Left ventricle myocardium inferior (tissue), 1 donor: ENCODE measurements around the gene KCNJ6. TPM values are rescaled to one million over a fixed set of nuclear protein-coding genes. Genes with fewer than 3 reads are reported as not detected.
"Not testable (repeated sequence)": the region's sequence is repeated elsewhere in the genome, so short reads cannot be mapped to it uniquely, and the experiment has no call there.

Experiments used
- DNase-seq: peaks from one replicate; pipeline ENCODE4 v3.0.0-alpha.2; 2020
- H3K27ac ChIP-seq: fragments of 200-600 bp; replicated peaks from 2 replicates; pipeline ENCODE4 v1.8.0; 2021
- H3K27me3 ChIP-seq: fragments of 200-600 bp; 2 replicates; pipeline ENCODE4 v1.8.0; 2021; ENCODE audit warnings: low read depth
- H3K36me3 ChIP-seq: fragments of 200-600 bp; 2 replicates; pipeline ENCODE4 v1.8.0; 2021
- H3K4me1 ChIP-seq: fragments of 200-600 bp; 2 replicates; pipeline ENCODE4 v1.8.0; 2021
- H3K4me3 ChIP-seq: fragments of 200-600 bp; 2 replicates; pipeline ENCODE4 v1.8.0; 2021; ENCODE audit warnings: mild to moderate bottlenecking, moderate library complexity
- H3K9me3 ChIP-seq: fragments of 200-600 bp; replicated peaks from 2 replicates; pipeline ENCODE4 v1.8.0; 2021
- intact Hi-C: fragments of 100-400 bp; cut with micrococcal nuclease; formaldehyde crosslinking; loops from one replicate; pipeline ENCODE4 v1.11.0; 2022
- total RNA-seq: library from RNA; stranded (reverse); fragmentation: NEBNext Ultra II Directional; extraction: Animal tissue kit (Norgen Biotek cat#: 25700); gene quantifications from one replicate; pipeline ENCODE4 v1.2.1, GENCODE V29; 2021
- TF ChIP-seq, protein P1 (sequence below): fragments of 200-600 bp; IDR thresholded peaks from 2 replicates; pipeline ENCODE4 v1.8.0; 2021; ENCODE audit warnings: antibody characterized with exemption, mild to moderate bottlenecking, borderline replicate concordance
- donor health status: DM: no; HTN: yes; CAD: no; lungs with severe emphysema.

KCNJ6 gene
- total RNA-seq, 1 donor from 2014 or later, result not detected

DNA sequence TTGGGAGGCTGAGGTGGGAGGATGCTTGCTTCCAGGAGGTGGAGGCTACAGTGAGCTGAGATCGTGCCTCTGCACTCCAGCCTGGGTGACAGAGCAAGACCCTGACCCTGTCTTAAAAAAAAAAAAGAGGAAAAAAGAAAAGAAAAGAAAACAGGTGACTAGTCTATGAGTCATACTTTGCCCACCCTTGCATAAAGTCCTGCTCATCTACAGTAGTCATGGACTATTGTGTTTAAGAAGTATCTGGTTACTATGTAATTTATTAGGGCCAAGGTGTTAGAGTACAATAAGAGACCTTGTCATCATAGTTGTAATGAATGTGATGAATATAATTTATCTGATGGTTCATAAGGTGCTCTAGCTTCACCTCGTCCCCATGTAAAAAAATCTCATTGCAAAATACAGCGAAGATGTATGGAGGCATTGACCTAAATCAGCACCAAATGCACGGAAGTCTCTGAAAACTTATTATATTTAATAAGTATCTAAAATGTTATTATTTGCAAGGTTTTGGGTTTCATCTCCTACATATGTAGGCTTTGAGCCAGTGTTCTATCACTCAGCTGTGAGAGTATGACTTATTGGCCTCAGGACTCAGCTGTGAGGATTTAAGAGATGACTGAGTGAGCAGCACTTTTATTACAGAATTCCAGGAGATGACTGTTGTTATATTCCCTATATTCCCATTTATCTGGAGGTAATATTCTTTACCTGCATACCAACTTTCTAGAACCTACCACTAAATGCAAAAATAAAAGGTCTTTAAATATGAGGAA is 19.9 kb upstream of the KCNJ6 start:
- DNase-seq, result no peak
- TF ChIP-seq, protein P1, sequence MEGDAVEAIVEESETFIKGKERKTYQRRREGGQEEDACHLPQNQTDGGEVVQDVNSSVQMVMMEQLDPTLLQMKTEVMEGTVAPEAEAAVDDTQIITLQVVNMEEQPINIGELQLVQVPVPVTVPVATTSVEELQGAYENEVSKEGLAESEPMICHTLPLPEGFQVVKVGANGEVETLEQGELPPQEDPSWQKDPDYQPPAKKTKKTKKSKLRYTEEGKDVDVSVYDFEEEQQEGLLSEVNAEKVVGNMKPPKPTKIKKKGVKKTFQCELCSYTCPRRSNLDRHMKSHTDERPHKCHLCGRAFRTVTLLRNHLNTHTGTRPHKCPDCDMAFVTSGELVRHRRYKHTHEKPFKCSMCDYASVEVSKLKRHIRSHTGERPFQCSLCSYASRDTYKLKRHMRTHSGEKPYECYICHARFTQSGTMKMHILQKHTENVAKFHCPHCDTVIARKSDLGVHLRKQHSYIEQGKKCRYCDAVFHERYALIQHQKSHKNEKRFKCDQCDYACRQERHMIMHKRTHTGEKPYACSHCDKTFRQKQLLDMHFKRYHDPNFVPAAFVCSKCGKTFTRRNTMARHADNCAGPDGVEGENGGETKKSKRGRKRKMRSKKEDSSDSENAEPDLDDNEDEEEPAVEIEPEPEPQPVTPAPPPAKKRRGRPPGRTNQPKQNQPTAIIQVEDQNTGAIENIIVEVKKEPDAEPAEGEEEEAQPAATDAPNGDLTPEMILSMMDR, result no peak
- intact Hi-C loops, result no loop called here
- Histone ChIP-seq H3K27me3 (no peaks in the 10 kb centered on the region), H3K36me3 (no peaks in the 10 kb centered on the region), H3K4me3 (no peak overlapping the region), H3K27ac (no peak overlapping the region), H3K9me3 (peaks cover 34% of the 10 kb centered on the region), H3K4me1 (peaks cover 4% of the 10 kb centered on the region)

DNA sequence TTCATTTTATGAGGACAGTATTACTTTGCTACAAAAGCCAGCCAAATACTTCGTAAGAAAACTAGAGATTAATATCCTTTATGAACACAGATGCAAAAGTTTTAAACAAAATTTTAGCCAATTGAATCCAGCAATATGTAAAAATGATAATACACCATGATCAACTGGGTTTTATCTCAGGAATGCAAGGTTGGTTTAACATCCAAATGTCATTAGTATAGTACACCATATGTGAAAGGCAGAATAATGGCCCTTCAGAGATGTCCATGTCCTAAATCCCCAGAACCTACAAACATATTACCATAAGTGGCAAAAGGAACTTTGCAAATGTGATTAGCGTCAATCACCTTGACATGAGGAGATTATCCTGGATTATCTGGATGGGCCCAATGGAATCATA is 16.7 kb upstream of the KCNJ6 start:
- H3K27me3 ChIP-seq, result no peaks in the 10 kb centered on the region
- intact Hi-C loops, result no loop called here
- peaks cover 26% of the 10 kb centered on the region for H3K9me3 ChIP-seq
- DNase-seq, result no peak
- TF ChIP-seq, protein P1, result no peak
- no peak overlapping the region for H3K4me3 ChIP-seq
- H3K36me3 ChIP-seq, result no peaks in the 10 kb centered on the region
- no peak overlapping the region for H3K27ac ChIP-seq
- H3K4me1 ChIP-seq, result no peaks in the 10 kb centered on the region

DNA sequence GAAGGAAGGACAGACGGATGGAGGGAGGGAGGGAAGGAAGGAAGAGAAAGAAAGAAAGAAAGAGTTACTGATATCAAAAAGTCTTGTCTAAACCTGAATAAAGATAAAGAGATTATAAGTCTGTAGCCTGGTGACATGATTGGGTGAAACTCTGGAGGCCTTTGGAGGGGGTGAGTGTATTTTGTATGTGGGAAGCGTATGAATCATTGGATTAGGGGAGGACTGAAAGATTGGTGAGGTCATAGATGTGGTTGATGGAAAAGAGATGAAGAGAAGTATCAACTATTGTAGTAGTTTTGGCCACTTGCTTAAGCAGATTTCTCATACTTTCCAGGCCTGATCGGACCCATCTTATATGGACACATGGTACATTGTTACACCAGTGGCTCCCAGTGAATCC is 11.5 kb upstream of the KCNJ6 start:
- no peaks in the 10 kb centered on the region for H3K36me3 ChIP-seq
- TF ChIP-seq, protein P1, result no peak
- DNase-seq, result no peak
- peaks cover 5% of the 10 kb centered on the region for H3K27me3 ChIP-seq
- H3K9me3 ChIP-seq, result peaks cover 13% of the 10 kb centered on the region
- H3K4me3 ChIP-seq, result no peak overlapping the region
- H3K4me1 ChIP-seq, result no peaks in the 10 kb centered on the region
- no peak overlapping the region for H3K27ac ChIP-seq
- intact Hi-C loops, result no loop called here

DNA sequence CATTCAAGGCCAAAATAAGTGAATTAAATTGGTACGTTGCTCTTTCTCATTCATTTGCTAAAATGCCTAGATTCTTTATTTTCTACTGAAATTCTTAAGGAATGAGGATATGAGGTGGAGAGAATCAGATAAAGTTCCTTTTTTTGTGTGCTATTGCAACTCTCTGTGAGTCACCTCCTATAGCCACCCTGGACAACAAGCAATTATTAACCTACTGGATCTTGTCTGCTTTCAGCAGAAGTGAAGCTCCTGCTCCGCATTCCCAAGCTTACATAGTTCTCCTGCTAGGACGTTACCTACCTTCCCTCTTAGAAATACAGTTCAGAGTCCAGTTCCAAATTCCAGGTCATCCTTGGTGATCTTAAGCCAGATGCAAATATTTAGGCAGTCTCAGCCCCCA is 4.8 kb upstream of the KCNJ6 start:
- Histone ChIP-seq H3K27me3 (peaks cover 71% of the 10 kb centered on the region), H3K4me1 (peaks cover 7% of the 10 kb centered on the region), H3K36me3 (no peaks in the 10 kb centered on the region), H3K27ac (no peak overlapping the region), H3K4me3 (no peak overlapping the region), H3K9me3 (no peaks in the 10 kb centered on the region)
- DNase-seq, result no peak
- intact Hi-C loops, result no loop called here
- TF ChIP-seq, protein P1, result no peak

DNA sequence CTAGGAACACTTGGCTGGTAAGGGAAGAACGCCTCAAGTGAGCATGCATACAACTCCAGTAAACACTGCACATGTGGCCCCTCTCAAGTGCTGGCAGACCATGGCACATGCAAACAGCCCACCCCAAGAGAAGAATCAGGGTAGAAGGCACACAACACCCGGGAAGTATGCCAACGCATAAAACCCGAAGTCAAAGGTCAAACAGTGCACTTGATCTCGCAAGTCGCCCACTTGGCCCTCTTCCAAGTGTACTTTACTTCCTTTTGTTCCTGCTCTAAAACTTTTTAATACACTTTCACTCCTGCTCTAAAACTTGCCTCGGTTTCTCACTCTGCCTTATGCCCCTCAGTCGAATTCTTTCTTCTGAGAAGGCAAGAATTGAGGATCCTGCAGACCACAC is 4.0 kb upstream of the KCNJ6 start:
- Histone ChIP-seq H3K27me3 (peaks cover 79% of the 10 kb centered on the region), H3K4me1 (peaks cover 14% of the 10 kb centered on the region)
- H3K27ac ChIP-seq, intact Hi-C loops, H3K36me3 ChIP-seq, H3K9me3 ChIP-seq, H3K4me3 ChIP-seq, DNase-seq: not testable (repeated sequence)

DNA sequence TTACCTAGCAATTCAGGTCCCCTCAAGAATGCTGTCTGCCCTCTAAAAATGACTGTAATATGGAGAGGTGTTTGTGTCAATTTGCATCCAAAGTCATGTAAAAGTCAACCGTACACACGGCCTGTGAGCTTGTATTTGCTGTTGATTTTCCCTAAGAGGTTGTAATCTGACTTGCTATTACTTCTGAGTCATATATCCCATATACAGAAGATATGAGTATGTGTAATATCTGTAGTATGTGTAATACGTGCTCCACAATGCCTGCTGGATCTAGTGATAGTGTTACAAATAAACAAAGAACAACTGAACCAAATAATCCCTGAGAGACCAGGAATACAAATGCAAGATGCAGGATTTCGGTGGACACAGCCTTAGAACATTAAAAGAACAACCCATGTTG is 1.4 kb upstream of the KCNJ6 start:
- H3K27ac ChIP-seq, result no peak overlapping the region
- no peaks in the 10 kb centered on the region for H3K9me3 ChIP-seq
- TF ChIP-seq, protein P1, result no peak
- H3K27me3 ChIP-seq, result peaks cover 99% of the 10 kb centered on the region
- H3K4me1 ChIP-seq, result peaks cover 22% of the 10 kb centered on the region
- intact Hi-C loops, result no loop called here
- no peaks in the 10 kb centered on the region for H3K36me3 ChIP-seq
- no peak for DNase-seq
- no peak overlapping the region for H3K4me3 ChIP-seq
